ENCODE data around the gene GNAS.
"Not testable (repeated sequence)": the region's sequence is repeated elsewhere in the genome, so short reads cannot be mapped to it uniquely, and the experiment has no call there.

GNAS gene

GRCh38 chr20:58852543-58853271 is at the start of gene GNAS:
Gene GNAS, plus strand, starts transcription at chr20:58852716.
- DNase-seq (ENCODE audit: low spot score): peak; percentile 32

DNA sequence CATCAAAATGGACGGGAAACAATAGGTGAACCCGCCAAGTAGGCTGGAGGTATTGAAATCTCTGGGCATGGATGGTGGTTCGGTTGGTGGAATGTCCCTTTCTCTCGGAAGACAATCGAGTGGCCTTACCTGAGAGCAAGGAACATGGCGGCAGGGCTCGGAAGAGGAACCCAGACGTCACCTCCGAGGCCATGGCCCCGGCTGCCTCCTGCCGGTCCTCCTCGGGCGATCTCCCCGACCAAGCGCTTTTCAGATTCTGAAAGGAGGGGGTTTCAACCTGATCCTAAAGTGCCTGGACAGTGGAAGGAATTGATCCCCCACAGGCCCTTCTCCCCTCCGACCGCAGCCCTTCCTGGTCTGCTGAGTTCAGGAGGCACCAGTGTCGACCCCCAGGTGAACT is 49.0 kb upstream of the GNAS start:
- no peak for DNase-seq (ENCODE audit: low spot score)

GRCh38 chr20:58807801-58808200 is 44.7 kb upstream of the GNAS start:
- no peak for DNase-seq (ENCODE audit: low spot score)

DNA sequence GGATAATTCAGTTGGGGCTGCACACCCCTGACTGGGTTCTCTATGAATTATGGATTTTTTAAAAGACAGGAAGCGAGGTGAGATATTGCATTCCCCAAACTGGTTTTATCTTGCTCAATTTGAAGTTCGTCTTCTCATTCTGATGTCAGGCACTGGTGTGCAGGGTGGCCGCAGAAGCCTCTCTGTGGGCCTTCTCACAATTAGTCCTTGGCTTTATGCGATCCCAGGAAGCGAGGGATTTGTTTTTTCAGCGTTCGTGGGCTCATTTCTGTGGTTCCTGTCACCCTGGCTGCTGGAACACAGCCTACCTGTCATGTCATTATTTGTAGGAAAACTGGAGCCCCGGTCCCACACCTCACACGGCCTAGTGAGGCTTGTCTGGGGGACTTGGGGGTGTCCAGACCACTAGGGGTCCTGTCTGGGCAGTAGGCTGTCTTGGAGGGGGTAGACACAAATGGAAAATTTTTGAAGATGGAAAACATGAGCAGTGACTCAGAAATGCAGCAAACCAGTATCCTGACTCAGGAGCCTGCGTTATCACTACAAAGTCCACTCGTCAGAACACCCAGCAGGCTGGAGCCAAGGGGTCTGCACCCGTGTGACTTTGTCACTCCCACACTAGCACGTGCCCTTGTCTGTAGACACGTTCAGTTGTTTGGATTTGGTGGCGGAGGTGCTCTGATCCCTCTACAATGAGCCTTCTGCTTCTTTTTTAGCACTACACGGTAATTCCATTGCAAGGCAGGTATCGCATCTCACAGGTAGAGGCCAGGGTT is 44.1 kb upstream of the GNAS start:
- DNase-seq (ENCODE audit: low spot score): no peak

GRCh38 chr20:58810116-58810878 is 42.2 kb upstream of the GNAS start:
- no peak for DNase-seq (ENCODE audit: low spot score)

- DNase-seq (ENCODE audit: low spot score): no peak
Measured at GRCh38 chr20:58810879-58811250, 41.7 kb upstream of the GNAS start.

DNA sequence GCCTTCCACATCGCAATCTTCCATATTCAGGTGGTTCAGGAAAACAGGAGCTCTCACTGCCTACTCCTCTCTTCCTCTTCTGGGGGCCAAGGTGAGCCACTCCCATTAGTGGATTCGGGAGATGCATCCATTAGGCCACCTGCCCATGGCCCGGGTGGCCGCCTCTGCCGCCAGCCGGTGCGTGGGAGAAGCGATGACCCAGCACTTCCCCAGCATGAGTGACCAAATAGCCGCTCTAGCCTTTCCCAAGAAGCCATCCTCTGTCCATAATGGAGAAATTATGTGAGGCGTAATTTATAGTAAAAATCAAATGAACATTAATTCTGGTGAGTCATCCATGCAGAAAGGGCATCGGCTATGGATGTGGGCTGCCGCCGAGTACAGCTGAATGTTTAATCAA is 41.2 kb upstream of the GNAS start:
- DNase-seq (ENCODE audit: low spot score): no peak

DNA sequence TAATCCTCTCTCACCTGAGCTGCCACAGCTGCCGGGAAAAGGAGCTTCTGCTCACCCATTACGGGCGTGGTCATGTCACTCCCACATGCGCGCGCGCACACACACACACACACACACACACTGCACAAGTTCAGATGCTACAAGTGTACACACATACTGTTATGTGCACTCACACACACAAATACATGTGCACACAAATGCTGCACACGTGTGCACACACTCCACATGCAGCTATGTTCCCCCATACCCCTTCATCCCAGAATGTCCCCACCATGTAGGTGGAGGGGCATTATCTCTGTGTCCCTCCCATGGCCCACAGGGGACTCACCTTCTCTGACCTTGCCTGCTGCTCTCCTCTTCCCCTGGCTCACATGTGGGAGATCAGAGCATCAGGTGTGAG is 39.1 kb upstream of the GNAS start:
- DNase-seq (ENCODE audit: low spot score): no peak

DNA sequence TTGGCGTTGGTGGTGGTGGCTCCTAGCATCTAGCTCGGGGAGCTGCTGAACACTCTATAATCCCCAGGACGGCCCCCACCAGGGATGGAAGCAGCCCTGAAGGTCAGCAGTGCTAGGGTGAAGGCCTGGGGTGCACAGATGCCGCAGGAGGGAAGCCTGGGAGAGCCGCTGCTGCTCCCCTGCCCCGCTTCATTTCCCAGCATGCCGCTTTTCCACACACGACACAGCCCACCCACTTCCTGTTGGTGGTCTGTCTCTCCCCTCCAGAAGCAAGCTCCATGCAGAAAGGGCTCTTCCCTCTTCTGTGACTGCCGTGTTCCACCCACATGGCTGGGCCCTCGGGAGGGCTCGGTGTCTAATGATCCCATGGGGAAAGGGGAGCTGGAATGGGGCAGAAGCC is 37.1 kb upstream of the GNAS start:
- no peak for DNase-seq (ENCODE audit: low spot score)

DNA sequence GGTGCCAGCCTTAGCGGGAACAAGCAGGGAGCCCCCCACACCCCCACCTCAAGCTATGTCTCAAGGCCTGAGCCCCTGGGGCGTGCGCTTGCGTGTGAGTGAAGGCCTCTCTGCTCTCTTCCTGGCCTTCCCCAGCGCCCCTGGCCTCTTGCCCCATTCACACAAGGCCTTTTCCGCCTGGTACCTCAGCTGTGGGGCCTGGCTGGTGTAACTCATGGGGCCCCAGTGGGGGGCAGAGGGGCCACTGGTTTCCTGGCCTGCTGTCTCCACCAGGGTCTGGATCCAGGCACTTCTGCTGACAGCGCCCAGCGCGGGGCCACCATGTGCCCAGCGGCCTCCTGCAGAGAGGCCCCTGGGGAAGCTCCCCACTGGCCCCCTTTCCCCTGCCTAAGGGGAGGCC is 36.5 kb upstream of the GNAS start:
- no peak for DNase-seq (ENCODE audit: low spot score)

DNA sequence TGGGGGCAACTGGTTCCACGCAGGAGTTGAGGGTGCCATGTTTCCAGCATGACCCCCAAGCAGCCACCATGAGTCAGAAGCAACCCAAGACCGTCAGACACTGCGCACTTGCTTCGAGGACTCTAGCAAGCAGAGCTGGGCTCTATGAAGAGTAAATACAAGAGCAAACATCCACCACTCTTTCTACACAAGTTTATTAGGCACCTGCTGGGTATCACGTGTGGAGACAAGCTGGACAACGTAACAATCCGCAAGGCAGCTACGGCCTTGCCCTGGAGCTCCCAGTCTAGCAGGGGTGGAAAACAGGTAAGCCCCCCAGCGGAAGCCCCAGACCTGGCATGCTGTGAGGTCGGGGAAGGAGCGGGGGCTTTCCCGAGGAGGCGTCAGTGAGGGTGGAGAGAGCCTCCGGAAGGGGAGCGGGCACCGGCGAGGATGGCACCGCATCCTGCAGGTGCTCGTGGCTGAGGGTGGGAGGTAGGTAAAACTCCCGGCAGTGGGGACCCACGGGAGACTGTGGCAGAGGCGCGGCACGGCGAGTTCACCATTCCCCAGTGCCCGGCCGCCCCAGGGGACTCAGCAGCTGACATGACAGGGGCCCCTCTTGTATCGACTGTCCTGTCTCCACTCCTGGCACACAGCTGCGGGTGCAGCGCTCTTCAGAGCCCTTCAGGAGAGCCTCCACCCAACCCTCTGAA is 35.4 kb upstream of the GNAS start:
- no peak for DNase-seq (ENCODE audit: low spot score)

- DNase-seq (ENCODE audit: low spot score): no peak
Measured at GRCh38 chr20:58817748-58818147, 34.8 kb upstream of the GNAS start.

GRCh38 chr20:58818586-58819285 is 33.8 kb upstream of the GNAS start:
- no peak for DNase-seq (ENCODE audit: low spot score)

- no peak for DNase-seq (ENCODE audit: low spot score)
Measured at GRCh38 chr20:58819921-58820320, 32.6 kb upstream of the GNAS start.

- not testable (repeated sequence) for DNase-seq (ENCODE audit: low spot score)
Measured at GRCh38 chr20:58820515-58820914, 32.0 kb upstream of the GNAS start.

GRCh38 chr20:58822149-58822548 is 30.4 kb upstream of the GNAS start:
- DNase-seq (ENCODE audit: low spot score): no peak

GRCh38 chr20:58822748-58823730 is 29.5 kb upstream of the GNAS start:
- no peak for DNase-seq (ENCODE audit: low spot score)

- no peak for DNase-seq (ENCODE audit: low spot score)
Measured at GRCh38 chr20:58824843-58825242, 27.7 kb upstream of the GNAS start.

DNA sequence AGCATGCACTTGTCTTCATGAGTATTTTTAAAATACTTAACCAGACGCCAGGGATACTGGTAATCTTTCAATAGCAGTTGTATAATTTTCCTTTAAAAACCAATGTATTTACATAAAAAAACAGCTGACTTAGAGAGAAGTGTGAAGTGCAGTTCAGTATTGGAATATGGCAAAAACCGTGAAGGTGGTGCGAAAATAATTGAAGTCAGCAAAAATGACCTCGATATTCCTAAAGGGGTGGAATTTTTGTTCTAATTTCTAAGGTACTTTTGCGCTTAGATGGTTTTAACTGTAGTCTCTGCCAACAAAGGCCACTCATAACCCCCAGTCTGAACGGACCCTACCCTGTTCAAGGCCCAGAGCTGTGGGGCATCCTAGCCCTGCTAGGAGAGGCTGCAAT is 27.1 kb upstream of the GNAS start:
- DNase-seq (ENCODE audit: low spot score): no peak

GRCh38 chr20:58826271-58826670 is 26.2 kb upstream of the GNAS start:
- no peak for DNase-seq (ENCODE audit: low spot score)
